Right lobe of liver (tissue), 4 donors: Measurements from ENCODE around the gene CCDC97.

ENCODE experiments used
- CTCF ChIP-seq, 4 donors: fragments of 200-600 bp in 3 of 4; fragments of 450-650 bp in 1 of 4; IDR thresholded peaks; one replicate each; pipeline versions ENCODE4 v1.5.1 to v1.8.0; 2016 to 2022; ENCODE audit warnings: antibody characterized with exemption in 4 of 4, mild to moderate bottlenecking in 2 of 4
- POLR2A ChIP-seq: fragments of 450-650 bp; IDR thresholded peaks from one replicate; pipeline ENCODE4 v1.6.1; 2017; ENCODE audit warnings: antibody characterized with exemption, mild to moderate bottlenecking
- donor health status: DM: no; HTN: no; CAD: no.
- donor health status: DM: no; HTN: no; CAD: no.
- donor health status: DM: no; HTN: yes; CAD: no.

GRCh38 chr19:41305927-41306793 is 3.8 kb upstream of the CCDC97 start:
- no peak for TF ChIP-seq POLR2A
- no peak for TF ChIP-seq CTCF (IDR thresholded peaks at IDR 0.05)
